Frontal cortex (tissue), 1 donor: ENCODE measurements around the gene SHISAL2B. TPM values are rescaled to one million over a fixed set of nuclear protein-coding genes. Genes with fewer than 3 reads are reported as not detected.

Source experiments
- total RNA-seq: library from RNA; depleted of rRNA; stranded (reverse); fragments of >200 nt; gene quantifications from one replicate; pipeline ENCODE4 v1.2.3, GENCODE V29; 2014

SHISAL2B gene
- total RNA-seq, 1 donor from 2014 or later = not detected

Other genes with a start within 250 kb of the SHISAL2B start
- 9.4 TPM for gene RGS7BP, start 184.5 kb upstream of the SHISAL2B start, total RNA-seq
- 31.0 TPM for gene SREK1IP1, start 78.2 kb downstream of the SHISAL2B start, total RNA-seq
- gene CWC27, start 78.4 kb downstream of the SHISAL2B start, total RNA-seq = 28.1 TPM